H1 (cell line): Measurements from ENCODE around the gene EYA2. TPM values are rescaled to one million over a fixed set of nuclear protein-coding genes. Genes with fewer than 3 reads are reported as not detected.

Source experiments
- CTCF ChIA-PET: fragments of 300-600 bp; sonication (Branson Sonifier 250); formaldehyde crosslinking; loops from one replicate; lab custom pipeline; 2021; ENCODE audit not compliant: partially characterized antibody; lab: Charles Lee
- POLR2A ChIA-PET: fragments of 300-600 bp; sonication (Branson Sonifier 250); formaldehyde crosslinking; loops from one replicate; lab custom pipeline; 2021; ENCODE audit warnings: inconsistent platforms; ENCODE audit not compliant: partially characterized antibody; lab: Charles Lee
- DNase-seq, 2 experiments: peaks; one replicate each; pipeline versions ENCODE4 v3.0.0 to v3.0.0-alpha.2; 2010 to 2022; ENCODE audit warnings: low spot score in 2 of 2, low read depth in 1 of 2, mixed read lengths in 1 of 2
- FAIRE-seq: peaks from 2 replicates; lab custom pipeline; 2011; peaks lifted over from hg19 to GRCh38; lab: Jason Lieb, UNC
- H2AFZ ChIP-seq: 2 replicates; pipeline ENCODE4 v1.8.1; 2012; ENCODE audit warnings: low read length, inconsistent platforms
- H2AK5ac ChIP-seq: 2 replicates; pipeline ENCODE4 v1.6.1; 2013; ENCODE audit warnings: low read depth, low read length
- H2BK120ac ChIP-seq: replicated peaks from 2 replicates; pipeline ENCODE3; 2013; ENCODE audit warnings: low read depth, low read length, inconsistent platforms
- H2BK12ac ChIP-seq: 2 replicates; pipeline ENCODE4 v1.6.1; 2013; ENCODE audit warnings: low read depth, low read length
- H2BK15ac ChIP-seq: 2 replicates; pipeline ENCODE4 v1.6.1; 2013; ENCODE audit warnings: low read length
- H2BK20ac ChIP-seq: 2 replicates; pipeline ENCODE4 v1.6.1; 2013; ENCODE audit warnings: low read length
- H2BK5ac ChIP-seq: 2 replicates; pipeline ENCODE4 v1.6.1; 2013; ENCODE audit warnings: low read depth, low read length
- H3K14ac ChIP-seq: 2 replicates; pipeline ENCODE4 v1.6.1; 2013; ENCODE audit warnings: inconsistent platforms; ENCODE audit not compliant: insufficient read length
- H3K18ac ChIP-seq: 2 replicates; pipeline ENCODE4 v1.6.1; 2013; ENCODE audit warnings: low read length; ENCODE audit errors: extremely low read depth
- H3K23ac ChIP-seq: 2 replicates; pipeline ENCODE4 v1.6.1; 2013; ENCODE audit warnings: inconsistent platforms; ENCODE audit not compliant: insufficient read length
- H3K23me2 ChIP-seq: 2 replicates; pipeline ENCODE4 v1.6.1; 2013; ENCODE audit warnings: low read depth, low read length
- H3K27ac ChIP-seq: 2 replicates; pipeline ENCODE4 v1.6.1; 2011; ENCODE audit warnings: low read depth, low read length, inconsistent platforms
- H3K27me3 ChIP-seq, 4 experiments: replicated peaks in 1 of 4; 1 replicate in 1 of 4; 2 replicates in 3 of 4; pipeline versions ENCODE4 v1.6.1 to v1.8.1; 2011 to 2013; ENCODE audit warnings: low read length in 3 of 4, mild to moderate bottlenecking in 3 of 4, inconsistent platforms in 2 of 4, mixed read lengths in 2 of 4, moderate library complexity in 1 of 4; ENCODE audit not compliant: control insufficient read depth in 3 of 4, insufficient read depth in 3 of 4; ENCODE audit errors: extremely low read depth in 1 of 4
- H3K36me3 ChIP-seq, 4 experiments: 2 replicates each; pipeline versions ENCODE4 v1.6.1 to v1.8.1; 2011 to 2013; ENCODE audit warnings: mild to moderate bottlenecking in 4 of 4, low read length in 3 of 4, moderate library complexity in 2 of 4, control low read depth in 1 of 4, inconsistent platforms in 1 of 4; ENCODE audit not compliant: insufficient read depth in 4 of 4, control insufficient read depth in 2 of 4
- H3K4ac ChIP-seq: replicated peaks from 2 replicates; pipeline ENCODE3; 2013; ENCODE audit warnings: low read length, low read depth, mixed read lengths, inconsistent platforms; ENCODE audit not compliant: insufficient read length
- H3K4me1 ChIP-seq, 4 experiments: replicated peaks in 1 of 4; 1 replicate in 1 of 4; 2 replicates in 3 of 4; pipeline versions ENCODE4 v1.6.1 to v1.8.1; 2011 to 2013; ENCODE audit warnings: low read length in 3 of 4, inconsistent platforms in 2 of 4, mixed read lengths in 1 of 4; ENCODE audit not compliant: insufficient read depth in 4 of 4, control insufficient read depth in 3 of 4
- H3K4me2 ChIP-seq, 2 experiments: 2 replicates each; pipeline versions ENCODE4 v1.6.1 to v1.8.1; 2011 to 2013; ENCODE audit warnings: low read depth in 2 of 2, low read length in 2 of 2, control low read depth in 1 of 2, inconsistent platforms in 1 of 2, mild to moderate bottlenecking in 1 of 2; ENCODE audit not compliant: insufficient read depth in 1 of 2
- H3K4me3 ChIP-seq, 4 experiments: fragments of 200-600, 300-600 bp in 1 of 4; sonication (generic), shearing (Covaris generic), sonication (Bioruptor Twin) in 1 of 4; 2 replicates each; pipeline versions ENCODE4 v1.5.1 to v1.8.1; 2011 to 2016; ENCODE audit warnings: low read length in 4 of 4, low read depth in 3 of 4, control low read depth in 2 of 4, inconsistent platforms in 2 of 4, mild to moderate bottlenecking in 2 of 4, mixed read lengths in 1 of 4, moderate library complexity in 1 of 4; ENCODE audit not compliant: insufficient read depth in 2 of 4; ENCODE audit errors: extremely low read depth in 1 of 4
- H3K56ac ChIP-seq: replicated peaks from 2 replicates; pipeline ENCODE3; 2013; ENCODE audit warnings: low read depth, mild to moderate bottlenecking, mixed read lengths, low read length, inconsistent platforms; ENCODE audit not compliant: insufficient read length
- H3K79me1 ChIP-seq: 2 replicates; pipeline ENCODE4 v1.6.1; 2013; ENCODE audit warnings: low read depth, low read length, control low read depth
- H3K79me2 ChIP-seq, 2 experiments: 2 replicates each; pipeline versions ENCODE4 v1.6.1 to v1.8.1; 2012 to 2013; ENCODE audit warnings: low read length in 2 of 2, mild to moderate bottlenecking in 2 of 2, inconsistent platforms in 1 of 2; ENCODE audit not compliant: insufficient read depth in 2 of 2, control insufficient read depth in 1 of 2
- H3K9ac ChIP-seq, 4 experiments: replicated peaks in 1 of 4; 1 replicate in 1 of 4; 2 replicates in 3 of 4; pipeline versions ENCODE4 v1.6.1 to v1.8.1; 2011 to 2013; ENCODE audit warnings: low read depth in 3 of 4, low read length in 3 of 4, control low read depth in 2 of 4, mild to moderate bottlenecking in 2 of 4, moderate library complexity in 2 of 4, inconsistent platforms in 1 of 4; ENCODE audit errors: extremely low read depth in 1 of 4
- H3K9me3 ChIP-seq, 2 experiments: 2 replicates each; pipeline versions ENCODE4 v1.6.1 to v1.8.1; 2012 to 2013; ENCODE audit warnings: mild to moderate bottlenecking in 2 of 2, moderate library complexity in 2 of 2, control low read depth in 1 of 2, inconsistent platforms in 1 of 2, low read depth in 1 of 2, low read length in 1 of 2, mixed read lengths in 1 of 2; ENCODE audit not compliant: insufficient read depth in 2 of 2
- H4K20me1 ChIP-seq, 2 experiments: replicated peaks in 1 of 2; 2 replicates each; pipeline versions ENCODE3 to v1.8.1; 2011 to 2013; ENCODE audit warnings: inconsistent platforms in 2 of 2, low read length in 2 of 2, mild to moderate bottlenecking in 1 of 2; ENCODE audit not compliant: insufficient read depth in 2 of 2, control insufficient read depth in 1 of 2
- H4K5ac ChIP-seq: 2 replicates; pipeline ENCODE4 v1.6.1; 2013; ENCODE audit warnings: low read length, low read depth, mixed read lengths, inconsistent platforms; ENCODE audit not compliant: insufficient read length
- H4K8ac ChIP-seq: 2 replicates; pipeline ENCODE4 v1.8.0; 2013; ENCODE audit warnings: mild to moderate bottlenecking, moderate library complexity, low read length, inconsistent platforms; ENCODE audit not compliant: insufficient read depth; ENCODE audit errors: extremely low read depth
- H4K91ac ChIP-seq: replicated peaks from 2 replicates; pipeline ENCODE3; 2013; ENCODE audit warnings: low read length, mixed read lengths, inconsistent platforms; ENCODE audit not compliant: insufficient read length
- HDAC2 ChIP-seq, 2 experiments: fragments of 300-600 bp in 1 of 2; sonication (generic) in 1 of 2; IDR thresholded peaks; 2 replicates each; pipeline ENCODE4 v1.6.1; 2011 to 2012; ENCODE audit warnings: low read depth in 2 of 2, low read length in 2 of 2, mild to moderate bottlenecking in 2 of 2, moderate library complexity in 2 of 2, borderline replicate concordance in 1 of 2, inconsistent platforms in 1 of 2
- HDAC6 ChIP-seq: IDR thresholded peaks from one replicate; pipeline ENCODE4 v1.7.1; 2012; ENCODE audit warnings: low read depth, mild to moderate bottlenecking, inconsistent platforms, low read length, moderate library complexity
- NANOG ChIP-seq: IDR thresholded peaks from 2 replicates; pipeline ENCODE4 v1.6.1; 2011; ENCODE audit warnings: low read length, low read depth, mild to moderate bottlenecking, inconsistent platforms; ENCODE audit not compliant: insufficient read depth, poor library complexity, severe bottlenecking
- NRF1 ChIP-seq: IDR thresholded peaks from 2 replicates; pipeline ENCODE4 v1.6.1; 2011; ENCODE audit warnings: mild to moderate bottlenecking, low read depth, low read length, improper control_type of control experiment
- POLR2AphosphoS5 ChIP-seq: IDR thresholded peaks from 2 replicates; pipeline ENCODE4 v1.6.1; 2011; ENCODE audit warnings: low read depth, low read length
- POU5F1 ChIP-seq: IDR thresholded peaks from 2 replicates; pipeline ENCODE4 v1.6.1; 2011; ENCODE audit warnings: low read depth, mild to moderate bottlenecking, low read length, moderate library complexity
- SIX5 ChIP-seq: IDR thresholded peaks from 2 replicates; pipeline ENCODE4 v1.6.1; 2011; ENCODE audit warnings: mild to moderate bottlenecking, low read depth, low read length
- YY1 ChIP-seq: IDR thresholded peaks from 2 replicates; pipeline ENCODE4 v1.6.1; 2011; ENCODE audit warnings: low read depth, mild to moderate bottlenecking, low read length
- ZNF274 ChIP-seq: IDR thresholded peaks from 2 replicates; pipeline ENCODE4 v1.7.0; 2012; ENCODE audit warnings: low read length, borderline replicate concordance; ENCODE audit errors: extremely low read depth
- WGBS, 2 experiments: shearing (Covaris generic) in 1 of 2; methylation state at CpG; one replicate each; pipeline versions ENCODE4 v1.1.6 to v1.1.7; 2013 to 2015; ENCODE audit warnings: low lambda C conversion rate in 2 of 2, mixed read lengths in 2 of 2, inconsistent platforms in 1 of 2, low coverage in 1 of 2, missing lambda C conversion rate in 1 of 2; ENCODE audit not compliant: insufficient replicate concordance in 2 of 2, insufficient coverage in 1 of 2, insufficient read length in 1 of 2; ENCODE audit errors: extremely low coverage in 1 of 2, missing lambda C conversion rate in 1 of 2; 5-methylcytosine and 5-hydroxymethylcytosine counted together
- polyA plus RNA-seq, 7 experiments: library from polyadenylated mRNA; depleted of rRNA in 3 of 7; stranded (reverse) in 5 of 7; unstranded in 2 of 7; fragments of >200 nt in 5 of 7; fragments of 200-250 nt in 2 of 7; gene quantifications; 1 replicate in 5 of 7; 2 replicates in 1 of 7; 4 replicates in 1 of 7; pipeline versions ENCODE4 v1.2.1 to v1.2.3, GENCODE V29; 2011 to 2013; ENCODE audit warnings: missing spikeins in 2 of 7, mixed read lengths in 2 of 7
- total RNA-seq: library from RNA; stranded (reverse); fragmentation: NEBNext Ultra II Directional; extraction: Animal tissue kit (Norgen Biotek cat#: 25700); gene quantifications from 2 replicates; pipeline ENCODE4 v1.2.1, GENCODE V29; 2021
- TF ChIP-seq, protein P1 (sequence below): IDR thresholded peaks from 2 replicates; pipeline ENCODE4 v1.6.1; 2012; ENCODE audit warnings: low read length, inconsistent platforms
- TF ChIP-seq, protein P2 (sequence below): IDR thresholded peaks from 2 replicates; pipeline ENCODE4 v1.6.1; 2012; ENCODE audit warnings: inconsistent platforms

EYA2 gene
- total and polyA plus RNA-seq, 2 of the 8 experiments (the other 6 are each of a cell fraction or from before 2014, with no cell fraction given): 1.6 to 1.7 TPM

DNA sequence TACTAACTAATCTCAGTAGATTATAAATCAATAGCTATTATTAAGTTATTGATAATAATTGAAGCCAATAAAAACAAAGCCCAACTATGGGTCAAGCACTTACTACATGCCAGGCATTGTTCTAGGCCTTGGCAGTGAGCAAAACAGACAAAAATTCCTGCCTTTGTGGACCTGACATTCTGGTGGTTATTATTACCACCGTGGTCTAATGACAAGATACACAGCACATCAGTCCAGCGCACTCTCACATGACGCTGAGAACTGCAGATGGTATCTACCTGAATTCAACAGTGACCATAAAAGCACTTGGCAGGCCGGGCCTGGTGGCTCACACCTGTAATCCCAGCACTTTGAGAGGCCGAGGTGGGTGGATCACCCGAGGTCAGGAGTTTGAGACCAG is 340.5 kb downstream of the EYA2 start:
- no peaks in the 10 kb centered on the region for H3K23me2 ChIP-seq
- no peak overlapping the region for H4K8ac ChIP-seq
- peaks cover 0 to 16% of the 10 kb centered on the region in 2 experiments; a peak in 1 of 4 replicates for H3K79me2 ChIP-seq
- 96% methylated on average over 6 of the region's 6 CpGs; no CpG with 5 or more reads in 1 of the 2 experiments for WGBS, 2 experiments
- FAIRE-seq: no peak
- no peak overlapping the region for H3K14ac ChIP-seq
- H2BK120ac ChIP-seq: no peak overlapping the region
- no peak overlapping the region for H4K91ac ChIP-seq
- H2BK20ac ChIP-seq: no peak overlapping the region
- H3K36me3 ChIP-seq: peaks cover 44 to 85% (median 70%) of the 10 kb centered on the region in 4 experiments
- no peak overlapping the region for H2BK15ac ChIP-seq
- DNase-seq: no peak
- H3K18ac ChIP-seq: no peak overlapping the region
- CTCF ChIA-PET: interaction anchor here (1.0 to 1.7 kb wide), 4 partner anchors 28 to 149 kb away, joined by 3 to 6 read pairs (median 4); no protein-coding TSS in a partner anchor
- H3K79me1 ChIP-seq: peaks cover 3% of the 10 kb centered on the region; the same call in 1 of the 2 replicates
- H2AK5ac ChIP-seq: no peak overlapping the region
- no peak overlapping the region for H2AFZ ChIP-seq
- POLR2A ChIA-PET: interaction anchor here (0.7 kb wide), 1 partner anchor 9 kb away, joined by 4 read pairs; no protein-coding TSS in a partner anchor
- no peak overlapping the region for H3K4me3 ChIP-seq
- H3K23ac ChIP-seq: no peak overlapping the region
- H3K4me2 ChIP-seq: no peak overlapping the region
- peaks cover 0 to 2% (median 0%) of the 10 kb centered on the region in 4 experiments; a peak in 2 of 7 replicates for H3K4me1 ChIP-seq
- no peaks in the 10 kb centered on the region for H3K27me3 ChIP-seq
- H3K4ac ChIP-seq: no peak overlapping the region
- H4K20me1 ChIP-seq: peaks cover 0 to 5% of the 10 kb centered on the region in 2 experiments
- H3K56ac ChIP-seq: no peak overlapping the region
- no peak overlapping the region for H3K9ac ChIP-seq
- no peak overlapping the region for H3K27ac ChIP-seq
- H2BK5ac ChIP-seq: no peak overlapping the region
- no peak overlapping the region for H4K5ac ChIP-seq
- no peaks in the 10 kb centered on the region for H3K9me3 ChIP-seq
- H2BK12ac ChIP-seq: no peak overlapping the region
- TF ChIP-seq POLR2AphosphoS5 (no peak), HDAC2 (IDR thresholded peaks at IDR 0.05; ENCODE audit: borderline replicate concordance in 1 of 2, low read depth in 2 of 2, low read length in 2 of 2) (no peak), YY1 (no peak), NANOG (no peak), HDAC6 (no peak), SIX5 (no peak), POU5F1 (no peak), ZNF274 (no peak), NRF1 (no peak)
- TF ChIP-seq, protein P1, sequence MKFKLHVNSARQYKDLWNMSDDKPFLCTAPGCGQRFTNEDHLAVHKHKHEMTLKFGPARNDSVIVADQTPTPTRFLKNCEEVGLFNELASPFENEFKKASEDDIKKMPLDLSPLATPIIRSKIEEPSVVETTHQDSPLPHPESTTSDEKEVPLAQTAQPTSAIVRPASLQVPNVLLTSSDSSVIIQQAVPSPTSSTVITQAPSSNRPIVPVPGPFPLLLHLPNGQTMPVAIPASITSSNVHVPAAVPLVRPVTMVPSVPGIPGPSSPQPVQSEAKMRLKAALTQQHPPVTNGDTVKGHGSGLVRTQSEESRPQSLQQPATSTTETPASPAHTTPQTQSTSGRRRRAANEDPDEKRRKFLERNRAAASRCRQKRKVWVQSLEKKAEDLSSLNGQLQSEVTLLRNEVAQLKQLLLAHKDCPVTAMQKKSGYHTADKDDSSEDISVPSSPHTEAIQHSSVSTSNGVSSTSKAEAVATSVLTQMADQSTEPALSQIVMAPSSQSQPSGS: no peak
- TF ChIP-seq, protein P2, sequence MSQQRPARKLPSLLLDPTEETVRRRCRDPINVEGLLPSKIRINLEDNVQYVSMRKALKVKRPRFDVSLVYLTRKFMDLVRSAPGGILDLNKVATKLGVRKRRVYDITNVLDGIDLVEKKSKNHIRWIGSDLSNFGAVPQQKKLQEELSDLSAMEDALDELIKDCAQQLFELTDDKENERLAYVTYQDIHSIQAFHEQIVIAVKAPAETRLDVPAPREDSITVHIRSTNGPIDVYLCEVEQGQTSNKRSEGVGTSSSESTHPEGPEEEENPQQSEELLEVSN: no peak
